HG02852 (cell line): Measurements from ENCODE around the gene FAIM2.
"Not testable (repeated sequence)": the region's sequence is repeated elsewhere in the genome, so short reads cannot be mapped to it uniquely, and the experiment has no call there.

ENCODE experiments used
- ATAC-seq: cut with Tn5 transposase; IDR thresholded peaks from one replicate; pipeline ENCODE4 v1.9.1; 2021; ENCODE audit warnings: mild to moderate bottlenecking, moderate library complexity; ENCODE audit not compliant: unreplicated experiment

FAIM2 gene

GRCh38 chr12:49867570-49868341 lies 35.9 kb downstream of the FAIM2 start:
- no peak for ATAC-seq

- ATAC-seq = no peak
Observed at GRCh38 chr12:49866859-49867569, 36.7 kb downstream of the FAIM2 start.

GRCh38 chr12:49865782-49866135 lies 37.9 kb downstream of the FAIM2 start:
- no peak for ATAC-seq

GRCh38 chr12:49865109-49865781 lies 38.5 kb downstream of the FAIM2 start:
- no peak for ATAC-seq

GRCh38 chr12:49864798-49865090 lies 39.0 kb downstream of the FAIM2 start:
- ATAC-seq = no peak

- no peak for ATAC-seq
Observed at GRCh38 chr12:49863946-49864797, 39.5 kb downstream of the FAIM2 start.

GRCh38 chr12:49860921-49861320 lies 42.8 kb downstream of the FAIM2 start:
- not testable (repeated sequence) for ATAC-seq

GRCh38 chr12:49855890-49856289 lies 47.8 kb downstream of the FAIM2 start:
- not testable (repeated sequence) for ATAC-seq

- ATAC-seq = no peak
Observed at GRCh38 chr12:49854976-49855375, 48.7 kb downstream of the FAIM2 start.

- no peak for ATAC-seq
Observed at GRCh38 chr12:49853671-49854070, 50.0 kb downstream of the FAIM2 start.

- ATAC-seq = no peak
Observed at GRCh38 chr12:49847161-49847560, 56.5 kb downstream of the FAIM2 start.

- ATAC-seq = no peak
Observed at GRCh38 chr12:49846032-49846431, 57.7 kb downstream of the FAIM2 start.

- ATAC-seq = no peak
Observed at GRCh38 chr12:49843876-49844437, 59.7 kb downstream of the FAIM2 start.

- no peak for ATAC-seq
Observed at GRCh38 chr12:49843411-49843810, 60.3 kb downstream of the FAIM2 start.

GRCh38 chr12:49842519-49843352 lies 61.0 kb downstream of the FAIM2 start, which contains the start of gene BCDIN3D:
Gene BCDIN3D (minus strand): TSS chr12:49843106. CDS start chr12:49843087, 19 bp downstream.
- peak; percentile 85 for ATAC-seq

GRCh38 chr12:49838973-49839633 lies 64.6 kb downstream of the FAIM2 start:
- no peak for ATAC-seq

GRCh38 chr12:49832836-49833421 lies 70.8 kb downstream of the FAIM2 start:
- no peak for ATAC-seq

GRCh38 chr12:49831717-49832116 lies 72.0 kb downstream of the FAIM2 start:
- ATAC-seq = no peak
